ENCODE results near the gene PLP1. TPM values are rescaled to one million over a fixed set of nuclear protein-coding genes. Genes with fewer than 3 reads are reported as not detected.
"Not testable (repeated sequence)": the region's sequence is repeated elsewhere in the genome, so short reads cannot be mapped to it uniquely, and the experiment has no call there.

PLP1 gene, protein sequence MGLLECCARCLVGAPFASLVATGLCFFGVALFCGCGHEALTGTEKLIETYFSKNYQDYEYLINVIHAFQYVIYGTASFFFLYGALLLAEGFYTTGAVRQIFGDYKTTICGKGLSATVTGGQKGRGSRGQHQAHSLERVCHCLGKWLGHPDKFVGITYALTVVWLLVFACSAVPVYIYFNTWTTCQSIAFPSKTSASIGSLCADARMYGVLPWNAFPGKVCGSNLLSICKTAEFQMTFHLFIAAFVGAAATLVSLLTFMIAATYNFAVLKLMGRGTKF
- polyA plus RNA-seq (2013, experiment 1 of 2; ENCODE audit: insufficient read length) = 0.28 TPM
- polyA plus RNA-seq (2013, experiment 2 of 2; ENCODE audit: insufficient read length) = 0.50 TPM

DNA sequence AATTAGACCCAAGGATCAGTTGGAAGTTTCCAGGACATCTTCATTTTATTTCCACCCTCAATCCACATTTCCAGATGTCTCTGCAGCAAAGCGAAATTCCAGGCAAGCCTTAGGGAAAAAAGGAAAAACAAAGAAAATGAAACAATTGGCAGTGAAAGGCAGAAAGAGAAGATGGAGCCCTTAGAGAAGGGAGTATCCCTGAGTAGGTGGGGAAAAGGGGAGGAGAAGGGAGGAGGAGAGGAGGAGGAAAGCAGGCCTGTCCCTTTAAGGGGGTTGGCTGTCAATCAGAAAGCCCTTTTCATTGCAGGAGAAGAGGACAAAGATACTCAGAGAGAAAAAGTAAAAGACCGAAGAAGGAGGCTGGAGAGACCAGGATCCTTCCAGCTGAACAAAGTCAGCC lies at the start of gene PLP1:
Gene PLP1, plus strand, starts transcription at position 295 of the 400 bp plus-strand sequence. CDS start 156 bp downstream, outside the sequence.
- no peak for DNase-seq

DNA sequence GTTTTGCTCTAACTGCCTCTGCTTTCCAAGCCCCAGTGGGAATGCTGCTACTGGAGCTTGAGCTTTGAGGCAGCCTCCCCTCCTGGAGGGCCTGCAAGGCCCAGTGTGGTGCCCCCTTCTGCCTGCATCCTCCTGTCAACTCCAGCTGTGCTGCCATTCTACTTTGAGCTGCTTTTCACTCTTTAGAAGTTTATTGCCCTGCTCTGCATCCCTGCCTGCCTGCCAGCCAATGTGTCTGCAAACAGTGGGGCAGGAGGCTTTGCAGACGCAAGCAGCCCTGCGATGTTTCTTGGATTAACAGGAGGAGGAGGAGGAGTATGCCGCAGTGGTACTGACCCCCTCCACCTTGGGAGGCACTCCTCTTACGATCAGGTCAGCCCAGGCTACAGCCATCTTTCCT lies 49.5 kb upstream of the PLP1 start:
- DNase-seq = no peak

DNA sequence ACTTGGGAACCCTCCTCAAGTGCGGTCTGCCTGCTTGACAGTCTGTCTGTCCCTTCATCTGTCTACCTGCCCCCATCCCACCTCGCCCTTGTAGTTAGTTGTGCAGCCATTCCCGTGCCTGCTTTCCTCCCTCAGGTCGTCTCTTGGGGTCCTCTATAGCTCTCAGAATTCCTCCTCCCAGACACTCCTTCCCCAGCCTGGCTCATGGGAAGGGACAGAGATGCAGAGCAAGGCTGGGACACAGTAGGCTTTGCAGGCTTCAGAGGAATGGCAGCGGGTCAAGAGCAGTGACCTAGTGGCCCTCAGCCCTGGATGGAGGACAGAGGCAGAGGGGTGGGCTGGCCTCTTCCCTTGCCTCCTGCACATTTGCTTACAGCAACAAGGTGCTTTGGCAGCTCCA lies 47.6 kb upstream of the PLP1 start:
- no peak for DNase-seq

DNA sequence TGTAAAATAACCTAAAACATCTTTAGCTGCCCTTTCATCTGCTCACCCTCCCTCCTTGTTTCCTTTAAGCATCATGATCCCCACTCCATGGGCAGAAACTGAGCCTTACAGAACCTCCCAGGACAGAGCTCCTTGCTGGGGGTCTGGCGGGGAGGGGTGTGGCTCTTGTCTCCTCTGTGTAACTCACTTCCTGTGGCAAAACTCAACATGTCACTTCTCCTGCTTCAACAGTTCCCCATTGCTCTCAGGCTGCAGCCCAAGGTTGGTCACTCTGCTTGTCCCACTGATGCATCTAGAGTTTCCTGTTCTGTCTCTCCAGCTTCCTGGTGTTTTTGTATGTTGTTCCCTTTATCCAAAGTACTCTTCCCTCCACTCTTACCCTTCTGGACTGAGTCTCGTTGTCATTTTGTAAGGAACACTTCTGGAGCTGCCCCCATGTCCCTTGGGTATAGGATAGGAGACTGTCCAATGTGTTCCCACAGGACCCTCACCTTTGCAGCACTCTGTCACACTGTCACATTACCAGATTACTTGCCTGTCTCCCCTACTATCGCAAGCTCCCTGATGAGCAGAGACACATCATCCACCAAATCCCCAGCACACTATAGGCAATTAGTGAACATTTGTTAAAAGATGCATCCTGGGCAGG lies 46.4 kb upstream of the PLP1 start:
- DNase-seq = no peak

DNA sequence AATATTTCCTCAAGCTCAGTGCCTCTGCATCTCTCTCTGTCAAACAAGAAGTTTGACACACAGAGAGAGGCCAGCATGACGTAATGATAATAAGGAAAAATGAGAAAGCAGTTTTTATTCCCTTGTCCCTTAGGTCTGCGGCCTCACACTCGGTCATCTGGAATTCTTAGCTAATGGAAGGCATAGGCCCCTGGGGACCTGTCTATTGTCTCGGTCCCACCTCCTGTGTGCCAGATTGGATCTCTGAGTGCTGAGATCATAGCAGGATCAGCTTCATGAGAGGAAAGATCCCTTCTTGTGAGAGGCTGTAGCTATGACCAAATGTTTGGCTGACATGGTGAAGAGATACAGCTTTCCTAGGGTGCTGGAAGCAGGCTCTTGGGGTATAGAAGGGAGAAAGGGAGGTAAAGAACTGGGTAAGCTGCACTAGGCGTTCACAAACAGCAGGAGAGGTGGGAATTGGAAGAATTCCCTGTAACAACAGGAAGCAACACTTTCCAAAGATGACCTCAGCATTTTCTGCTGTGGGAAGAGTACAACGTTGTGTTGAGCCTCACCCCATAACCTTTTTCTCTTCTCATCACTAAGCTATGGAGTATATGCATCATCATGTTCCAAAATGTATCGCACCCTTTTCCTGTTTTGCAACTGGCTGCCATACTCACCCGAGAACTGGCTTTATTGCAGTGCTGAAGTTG lies 45.7 kb upstream of the PLP1 start:
- DNase-seq = peak; percentile 73

DNA sequence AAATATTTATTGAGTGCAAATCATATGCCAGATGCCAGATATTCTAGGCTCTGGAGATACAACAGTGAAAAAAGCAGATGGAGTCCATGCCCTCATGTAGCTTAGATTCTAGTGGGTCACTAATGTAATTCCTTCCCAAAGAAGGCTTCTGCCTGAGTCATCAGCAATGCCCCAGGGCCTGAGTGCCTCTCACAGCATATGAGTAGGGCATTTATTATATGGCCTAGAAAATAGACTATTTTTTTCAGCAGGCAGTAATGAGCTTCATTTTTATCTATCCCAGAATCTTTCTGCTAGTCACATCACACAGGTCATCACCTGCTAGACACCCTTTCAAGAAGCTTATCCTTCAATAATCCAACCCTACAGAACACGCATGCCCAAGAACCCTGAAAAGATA lies 43.6 kb upstream of the PLP1 start:
- no peak for DNase-seq

DNA sequence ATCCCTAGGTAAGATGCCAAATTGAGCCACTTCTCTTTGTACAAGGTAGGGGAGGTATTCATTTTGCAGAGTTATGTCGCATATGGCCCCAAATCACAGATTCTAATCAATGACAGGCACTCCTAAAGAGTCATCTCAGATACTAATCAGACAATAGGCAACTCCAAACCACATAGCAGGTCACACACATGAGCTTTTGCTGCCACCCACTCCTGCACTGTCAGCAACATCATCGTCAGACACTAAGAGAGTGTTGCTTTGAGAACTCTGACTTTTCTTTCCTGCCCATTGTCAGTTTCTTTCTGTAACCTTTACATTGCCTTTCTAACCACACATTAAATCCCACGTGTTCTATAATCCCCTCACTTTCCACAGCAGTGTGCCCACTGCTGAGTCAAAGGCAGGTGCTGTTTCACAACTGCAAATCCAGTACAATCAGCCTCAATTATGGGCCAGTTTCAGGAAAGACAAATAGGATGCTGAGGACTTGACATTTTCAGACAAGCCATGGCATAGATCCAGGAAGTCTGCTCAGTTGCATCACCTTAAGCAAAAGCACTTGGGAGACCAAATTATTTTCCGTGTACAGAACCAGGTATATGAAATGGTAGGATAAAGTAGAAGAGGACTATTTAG lies 42.4 kb upstream of the PLP1 start:
- DNase-seq = no peak

DNA sequence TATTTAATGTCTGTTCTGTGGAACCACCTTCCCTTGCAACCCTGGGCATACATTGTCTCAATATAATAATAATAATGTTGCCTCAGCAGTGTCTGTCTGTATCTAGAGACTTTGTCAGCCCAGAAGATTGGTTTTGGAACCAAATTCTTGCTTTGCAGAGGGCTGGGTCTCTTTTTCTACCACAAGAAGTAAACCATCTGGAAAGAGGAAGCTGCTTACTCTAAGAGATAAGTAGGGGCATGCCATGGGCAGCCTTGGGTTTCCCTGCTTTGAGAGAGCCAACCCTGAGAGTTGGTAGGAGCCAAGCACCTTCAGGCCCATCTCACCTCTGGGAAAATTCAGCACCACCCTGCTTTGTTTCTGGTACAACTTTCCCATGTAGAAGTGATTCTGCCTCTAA lies 38.9 kb upstream of the PLP1 start:
- DNase-seq = no peak

DNA sequence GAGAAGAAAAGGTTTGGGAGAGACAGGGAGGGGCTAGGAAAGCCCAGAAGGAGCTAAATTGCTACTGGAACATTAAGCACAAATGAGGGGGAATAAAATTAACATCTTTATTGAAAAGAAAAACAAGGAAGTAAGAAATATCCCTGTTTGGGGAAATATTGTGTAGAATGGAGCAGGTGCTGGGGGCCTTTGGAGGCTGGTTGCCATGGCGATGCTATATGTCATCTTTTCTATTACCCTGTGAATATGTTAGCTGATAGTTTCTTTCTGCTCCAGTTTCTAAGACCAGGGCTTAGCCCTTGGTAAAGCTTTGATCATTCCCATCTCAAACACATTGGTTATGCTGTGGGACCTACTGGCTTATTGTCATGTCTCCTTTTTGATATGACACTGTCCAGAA lies 37.2 kb upstream of the PLP1 start:
- DNase-seq = no peak

DNA sequence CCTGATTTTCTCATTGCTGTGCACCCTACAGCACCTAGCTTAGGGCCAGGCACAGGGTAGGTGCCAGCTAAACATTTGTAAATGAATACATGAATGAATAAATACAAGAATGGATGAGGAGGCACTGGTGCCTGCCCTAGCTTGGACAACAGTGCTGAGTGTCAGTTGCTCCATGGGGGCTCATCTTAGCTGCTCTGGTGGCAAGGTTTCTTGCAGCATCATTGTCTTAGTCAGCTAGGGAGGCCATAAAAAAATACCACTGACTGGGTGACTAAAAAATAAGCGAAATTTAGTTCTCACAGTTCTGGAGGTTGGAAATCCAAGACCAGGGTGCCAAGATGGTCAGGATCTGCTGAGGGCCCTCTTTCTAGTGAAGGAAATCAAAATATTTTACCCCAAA lies 34.8 kb upstream of the PLP1 start:
- DNase-seq = no peak

DNA sequence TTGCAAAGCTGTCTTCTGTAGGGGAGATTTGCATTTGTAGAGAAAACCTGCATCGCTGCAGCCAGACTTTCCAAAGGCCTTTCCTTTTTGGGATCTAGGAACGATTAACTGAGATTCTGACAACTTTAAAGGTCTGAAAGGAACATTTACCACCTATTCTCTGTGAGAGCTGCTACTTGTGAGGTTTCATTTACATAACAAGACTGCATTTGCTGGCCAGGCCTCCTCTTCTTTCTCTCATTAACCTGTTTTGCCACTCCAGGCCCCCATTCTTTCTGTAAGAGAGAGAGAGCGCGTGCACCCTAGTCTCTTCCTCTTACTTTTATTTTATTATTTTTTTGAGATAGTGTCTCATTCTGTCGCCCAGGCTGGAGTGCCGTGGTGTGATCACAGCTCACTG lies 34.3 kb upstream of the PLP1 start:
- DNase-seq = no peak

DNA sequence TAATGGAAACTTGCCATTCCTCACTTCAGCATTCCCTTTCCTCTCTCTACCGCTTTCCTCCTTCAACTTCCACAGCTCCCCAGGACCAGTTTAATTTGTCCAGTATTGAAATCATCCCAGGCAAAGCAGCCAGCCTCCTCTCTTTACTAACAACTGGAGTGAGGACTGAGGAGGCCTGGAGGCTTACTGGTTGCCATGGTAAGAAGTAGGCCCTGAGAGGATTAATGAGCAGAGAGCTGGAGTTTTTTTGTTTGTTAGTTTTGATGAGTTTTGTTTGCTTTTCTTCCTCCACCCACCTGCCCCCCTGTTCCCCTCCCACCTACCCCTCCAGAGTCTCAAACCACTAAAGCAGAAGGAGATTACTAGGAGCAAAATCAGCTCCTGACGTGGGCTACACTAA lies 29.5 kb upstream of the PLP1 start:
- DNase-seq = no peak

DNA sequence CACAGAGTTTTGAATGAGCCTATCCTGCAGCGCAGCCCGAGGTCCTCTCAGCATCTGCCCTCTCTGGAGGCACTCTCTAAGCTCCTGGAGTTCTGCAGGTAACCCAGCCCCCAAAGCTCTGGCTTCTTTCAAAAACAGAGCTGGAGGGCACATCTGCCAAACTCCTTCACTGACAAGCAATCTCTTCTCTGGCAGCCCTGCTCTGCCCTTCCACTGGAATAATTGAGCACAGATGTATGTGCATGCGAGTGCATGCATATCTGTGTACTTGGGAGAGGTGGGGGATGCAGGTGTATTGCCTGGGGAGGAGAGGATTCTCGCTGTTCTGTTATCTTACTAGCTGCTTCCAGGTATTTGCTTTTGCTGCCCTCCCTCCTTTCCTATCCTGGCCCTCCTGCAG lies 22.2 kb upstream of the PLP1 start:
- no peak for DNase-seq

DNA sequence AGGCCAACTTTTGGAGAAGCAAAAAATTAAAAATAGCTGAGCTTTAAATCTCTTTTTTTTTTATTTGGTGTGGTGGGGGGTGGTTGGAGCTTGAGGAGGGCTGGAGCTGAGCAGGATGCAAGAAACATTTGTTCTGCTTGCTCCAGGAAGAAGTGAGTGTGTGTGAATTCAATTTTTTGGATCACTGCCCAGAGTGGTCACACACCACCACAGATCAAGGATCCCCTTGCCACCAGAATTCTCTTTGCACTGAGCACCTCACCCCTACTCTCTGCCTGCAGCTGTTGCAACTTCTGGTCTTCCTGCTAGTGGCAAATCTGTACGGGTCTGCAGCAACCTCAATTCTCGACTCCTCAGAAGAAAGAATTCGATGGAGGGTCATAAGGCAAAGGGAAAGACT lies 19.9 kb upstream of the PLP1 start:
- no peak for DNase-seq

DNA sequence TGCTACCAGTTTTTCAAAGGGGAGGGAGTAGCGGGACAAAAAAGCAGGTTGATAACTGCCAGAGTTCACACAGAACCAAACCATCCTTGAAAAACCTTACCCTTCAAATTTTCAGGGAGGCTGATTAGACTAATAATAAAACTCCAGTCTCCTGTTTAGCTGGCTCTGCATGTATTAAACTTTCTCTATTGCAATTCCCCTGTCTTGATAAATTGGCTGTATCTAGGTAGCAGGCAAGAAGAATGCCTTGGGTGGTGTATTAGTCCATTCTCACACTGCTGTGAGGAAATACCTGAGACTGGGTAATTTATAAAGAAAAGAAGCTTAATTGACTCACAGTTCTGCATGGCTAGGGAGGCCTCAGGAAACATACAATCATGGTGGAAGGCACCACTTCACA lies 18.1 kb upstream of the PLP1 start:
- DNase-seq = no peak

DNA sequence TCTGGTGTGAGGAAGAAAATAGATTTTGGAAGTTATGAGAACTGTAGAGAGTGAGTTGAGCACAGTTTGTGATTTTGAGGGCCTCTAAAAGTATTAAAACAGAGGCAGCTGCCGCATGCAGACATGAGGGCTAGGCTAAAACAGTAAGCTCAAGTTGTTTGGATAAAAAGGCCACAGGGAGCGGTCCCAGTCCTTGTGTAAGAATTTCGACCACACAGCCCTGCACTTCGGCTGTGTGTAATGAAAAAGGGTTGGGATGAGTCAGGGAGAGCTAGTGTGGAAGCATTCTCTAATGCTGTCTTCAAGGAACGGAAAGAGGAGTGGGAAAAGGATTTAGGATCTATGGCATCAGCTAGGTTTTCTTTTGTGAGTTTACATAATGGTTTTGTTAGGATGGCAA lies 13.1 kb upstream of the PLP1 start:
- DNase-seq = not testable (repeated sequence)

DNA sequence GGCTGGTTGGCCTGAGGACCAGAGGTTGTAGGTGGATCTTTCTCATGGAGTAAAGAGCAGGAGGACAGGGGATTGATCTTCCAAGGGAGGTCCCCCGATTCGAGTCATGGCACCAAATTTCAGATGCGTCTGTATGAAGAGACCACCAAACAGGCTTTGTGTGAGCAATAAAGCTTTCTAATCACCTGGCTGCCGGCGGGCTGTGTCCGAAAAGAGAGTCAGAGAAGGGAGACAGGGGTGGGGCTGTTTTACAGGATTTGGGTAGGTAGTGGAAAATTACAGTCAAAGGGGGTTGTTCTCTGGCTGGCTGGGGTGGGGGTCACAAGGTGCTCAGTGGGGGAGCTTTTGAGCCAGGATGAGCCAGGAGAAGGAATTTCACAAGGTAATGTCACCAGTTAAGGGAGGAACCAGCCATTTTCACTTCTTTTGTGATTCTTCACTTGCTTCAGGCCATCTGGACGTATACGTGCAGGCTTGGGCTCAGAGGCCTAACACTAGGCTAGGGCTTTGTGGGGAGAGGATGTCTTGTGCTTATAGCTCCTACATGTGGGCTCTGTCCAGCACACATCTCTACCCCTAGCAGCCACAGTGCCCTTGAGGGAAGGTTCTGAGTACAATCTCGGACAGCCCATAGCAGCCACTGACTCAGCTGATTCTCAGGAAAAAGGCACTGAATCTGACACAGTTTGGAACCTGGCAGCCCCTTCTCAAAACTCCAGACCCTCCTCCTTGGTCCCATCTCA lies 9.7 kb upstream of the PLP1 start:
- not testable (repeated sequence) for DNase-seq

DNA sequence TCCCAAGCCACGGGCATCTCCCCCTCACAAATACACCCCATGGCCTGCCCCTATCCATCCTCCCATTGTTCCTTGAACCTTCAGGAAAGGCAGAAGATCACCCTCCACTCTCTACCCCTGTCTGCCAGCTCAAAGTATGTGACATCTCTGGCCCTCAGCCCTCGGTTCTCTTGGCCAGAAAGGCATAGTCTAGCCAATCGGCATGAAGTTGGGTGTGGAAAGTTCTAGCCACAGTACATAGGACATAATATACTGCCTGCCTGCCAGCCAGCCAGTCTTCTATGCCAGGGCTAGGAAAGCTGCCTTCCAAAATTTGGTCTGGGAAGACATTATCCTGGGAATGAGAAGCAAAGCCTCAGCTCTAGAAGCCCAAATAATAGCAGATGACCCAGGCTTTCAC lies 3.2 kb upstream of the PLP1 start:
- no peak for DNase-seq

DNA sequence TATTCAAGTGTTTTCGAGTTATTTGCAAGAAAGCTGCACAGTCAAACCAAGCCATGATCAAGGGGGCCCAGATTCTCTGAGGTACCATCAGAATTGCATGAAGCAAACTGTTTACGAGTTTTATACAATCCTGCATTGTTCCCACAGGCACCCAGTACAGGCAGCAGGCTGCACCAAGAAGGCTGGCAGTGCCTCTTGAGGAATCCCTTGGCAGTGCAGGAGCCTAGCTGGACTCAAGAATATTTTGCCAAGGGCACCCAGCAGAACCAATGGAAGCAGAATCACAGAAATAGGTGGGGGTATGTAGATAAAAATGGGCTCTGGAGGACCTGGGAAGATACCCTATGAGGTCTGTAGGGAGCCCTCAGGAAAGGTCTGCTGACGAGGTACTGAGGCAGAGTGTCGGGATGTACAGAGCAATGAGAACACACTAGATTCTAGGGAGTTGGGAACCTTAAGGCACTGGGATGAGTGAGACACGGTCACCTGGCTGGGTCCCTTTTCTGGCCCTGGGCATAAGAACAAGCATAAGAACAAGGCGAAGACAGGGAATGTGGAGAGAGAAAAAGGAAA lies 2.5 kb upstream of the PLP1 start:
- peak; percentile 33 for DNase-seq

DNA sequence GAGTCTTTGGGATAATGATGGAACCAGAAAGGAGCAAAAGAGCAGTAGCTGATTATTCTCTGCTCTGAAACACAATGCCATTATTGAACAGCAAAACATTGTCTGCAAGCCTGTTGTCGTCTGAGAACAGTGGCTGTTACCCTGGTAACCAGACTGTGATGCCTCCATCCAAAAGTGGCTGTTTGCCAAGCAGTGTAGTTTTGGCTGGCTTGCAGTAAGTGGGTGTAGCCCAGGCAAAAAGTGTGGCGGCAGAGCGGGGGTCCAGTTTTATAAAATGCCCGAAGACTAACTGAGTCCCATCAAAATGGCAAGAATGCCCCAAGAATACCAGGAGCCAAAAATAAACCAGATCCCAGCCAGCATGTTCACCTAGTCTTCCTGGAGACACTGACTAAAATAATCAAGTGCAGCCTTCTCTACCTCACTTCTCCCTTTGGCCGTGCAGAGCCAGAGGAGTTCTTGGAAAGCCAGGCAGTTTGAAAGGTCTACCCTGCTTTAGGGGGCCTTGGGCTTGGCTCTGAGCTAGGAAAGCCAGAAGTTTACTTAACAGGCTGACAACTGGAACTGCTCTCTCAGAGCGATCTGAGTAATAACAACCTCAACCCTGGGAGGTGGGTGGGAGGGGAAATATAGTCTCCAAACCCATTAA lies 2.6 kb downstream of the PLP1 start:
- DNase-seq = no peak

DNA sequence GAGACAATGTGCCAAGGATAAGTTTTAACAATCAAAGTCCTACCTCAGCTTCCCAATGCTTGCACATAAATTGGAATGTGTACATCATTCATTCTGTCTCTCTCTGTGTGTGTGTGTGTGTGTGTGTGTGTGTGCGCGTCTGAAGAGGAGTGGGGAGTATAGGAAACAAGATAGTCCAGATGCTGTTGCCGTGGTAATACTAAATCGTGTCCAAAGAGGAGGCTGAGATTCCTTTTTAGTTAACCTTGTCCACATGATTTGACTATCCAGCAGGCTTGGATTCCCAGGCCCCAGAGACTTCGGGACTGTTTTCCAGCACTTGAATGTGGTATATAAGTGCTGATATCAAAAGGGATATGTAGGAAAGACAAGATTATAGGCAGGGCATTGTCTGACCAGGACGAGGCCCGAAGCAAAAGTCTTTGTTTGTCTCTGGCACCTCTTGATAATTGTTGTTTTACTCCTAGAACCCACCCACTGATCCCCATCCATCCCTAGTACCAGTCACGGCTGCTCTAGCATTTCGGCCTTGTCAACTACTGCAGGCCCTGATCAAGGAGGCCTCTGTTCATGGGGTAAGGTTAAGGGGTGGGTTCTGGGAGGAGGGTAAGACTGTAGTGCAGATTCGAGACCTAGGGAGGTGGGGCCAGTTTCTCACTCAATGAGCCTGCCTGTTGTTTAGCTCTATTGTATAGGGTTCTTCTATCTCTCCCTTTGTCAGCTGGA lies 3.9 kb downstream of the PLP1 start:
- DNase-seq = no peak
